Measurements from ENCODE around the gene PPP1R7.

Gene PPP1R7

GRCh38 chr2:241228081-241228859 is 78.0 kb downstream of the PPP1R7 start:
- Histone ChIP-seq H3K9ac (ENCODE audit: low read length) (no peak overlapping the region), H3K27me3 (ENCODE audit: control insufficient read depth, insufficient read depth, low read length) (no peaks in the 10 kb centered on the region), H3K4me3 (ENCODE audit: low read length) (no peak overlapping the region), H3K27ac (ENCODE audit: low read depth, low read length) (no peak overlapping the region), H3K36me3 (ENCODE audit: control insufficient read depth, insufficient read depth, low read length) (peaks cover 44% of the 10 kb centered on the region), H3K4me1 (ENCODE audit: control insufficient read depth, insufficient read depth, low read length) (no peaks in the 10 kb centered on the region)

DNA sequence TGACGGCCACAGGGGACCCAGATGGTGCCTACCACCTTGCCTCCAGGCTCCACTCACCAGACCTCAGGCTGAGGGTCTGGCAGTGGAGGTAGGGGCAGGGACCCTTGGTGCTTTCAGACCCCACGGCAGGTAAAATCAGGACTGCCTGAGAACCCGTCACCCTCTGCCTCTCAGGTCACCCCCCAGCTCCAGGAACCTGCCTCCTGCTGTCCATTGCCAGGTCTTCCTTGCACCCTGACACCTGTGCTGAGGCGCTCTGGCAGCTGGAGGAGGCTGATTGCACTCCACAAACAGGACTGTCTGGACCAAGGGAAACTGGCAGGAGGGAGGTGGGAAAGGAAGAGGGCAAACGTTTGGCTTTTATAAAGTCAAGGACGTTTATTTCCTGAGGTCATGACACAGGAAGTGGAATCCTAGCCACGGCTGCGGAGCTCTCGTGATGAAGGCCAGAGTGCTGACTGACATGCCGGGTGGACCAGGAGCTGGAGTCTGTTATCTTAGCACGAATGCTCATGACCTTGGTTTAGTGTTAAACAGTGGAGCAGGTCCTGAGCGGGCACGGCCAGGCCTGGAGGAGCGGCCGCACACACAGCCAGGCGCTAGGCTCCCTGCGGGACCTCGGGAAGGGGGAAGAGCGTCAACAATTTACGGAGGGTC is 78.7 kb downstream of the PPP1R7 start:
- Histone ChIP-seq H3K4me3 (ENCODE audit: low read length) (no peak overlapping the region), H3K27ac (ENCODE audit: low read depth, low read length) (no peak overlapping the region), H3K27me3 (ENCODE audit: control insufficient read depth, insufficient read depth, low read length) (no peaks in the 10 kb centered on the region), H3K4me1 (ENCODE audit: control insufficient read depth, insufficient read depth, low read length) (no peaks in the 10 kb centered on the region), H3K36me3 (ENCODE audit: control insufficient read depth, insufficient read depth, low read length) (peaks cover 51% of the 10 kb centered on the region), H3K9ac (ENCODE audit: low read length) (no peak overlapping the region)

- no peak overlapping the region for H3K4me3 ChIP-seq (ENCODE audit: low read length)
- H3K27ac ChIP-seq (ENCODE audit: low read depth, low read length) = no peak overlapping the region
- H3K27me3 ChIP-seq (ENCODE audit: control insufficient read depth, insufficient read depth, low read length) = no peaks in the 10 kb centered on the region
- H3K9ac ChIP-seq (ENCODE audit: low read length) = no peak overlapping the region
- H3K4me1 ChIP-seq (ENCODE audit: control insufficient read depth, insufficient read depth, low read length) = no peaks in the 10 kb centered on the region
- peaks cover 59% of the 10 kb centered on the region for H3K36me3 ChIP-seq (ENCODE audit: control insufficient read depth, insufficient read depth, low read length)
These were observed 79.5 kb downstream of the PPP1R7 start for GRCh38 chr2:241229563-241230401.

- Histone ChIP-seq H3K36me3 (ENCODE audit: control insufficient read depth, insufficient read depth, low read length) (peaks cover 65% of the 10 kb centered on the region), H3K27ac (ENCODE audit: low read depth, low read length) (no peak overlapping the region)
These were observed 80.2 kb downstream of the PPP1R7 start for GRCh38 chr2:241230435-241230834.

DNA sequence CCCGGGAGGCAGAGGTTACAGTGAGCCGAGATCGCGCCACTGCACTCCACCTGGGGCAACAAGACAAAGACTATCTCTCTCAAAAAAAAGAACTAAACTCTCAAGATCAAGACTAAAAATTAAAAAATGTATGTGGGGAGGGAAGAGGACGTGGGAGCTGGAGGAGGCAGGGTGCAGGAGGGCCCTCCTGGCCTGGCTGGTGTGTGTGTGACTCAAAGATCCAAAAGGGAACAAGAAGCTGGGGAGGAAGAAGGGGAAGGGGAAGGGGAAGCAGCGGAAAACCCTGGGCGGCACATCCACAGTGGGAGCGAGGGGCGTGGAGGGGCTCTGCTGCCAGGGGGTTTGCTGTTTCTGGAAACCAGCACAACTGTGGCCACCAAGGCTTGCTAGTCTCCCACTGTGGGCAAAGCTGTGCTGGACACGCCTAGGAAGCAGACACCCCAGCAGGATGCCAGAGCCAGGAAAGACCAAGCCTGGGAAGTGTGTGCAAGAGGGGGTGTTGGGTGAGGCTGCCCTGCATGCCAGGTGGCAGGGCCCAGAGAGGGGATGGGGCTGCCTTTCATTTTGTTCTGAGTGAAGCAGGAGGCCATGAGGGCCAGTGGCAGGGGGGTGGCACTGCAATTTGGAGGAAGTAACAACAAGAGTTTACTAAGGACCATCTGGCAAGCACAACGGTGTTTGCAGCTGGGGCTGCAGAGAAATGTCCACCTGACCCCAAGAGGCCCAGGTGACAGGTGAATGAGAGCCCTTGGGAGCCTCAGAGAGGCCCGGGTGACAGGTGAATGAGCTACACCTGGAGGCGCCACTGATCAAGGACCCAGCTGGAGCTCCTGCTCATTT is 82.7 kb downstream of the PPP1R7 start:
- Histone ChIP-seq H3K4me1 (ENCODE audit: control insufficient read depth, insufficient read depth, low read length) (no peaks in the 10 kb centered on the region), H3K36me3 (ENCODE audit: control insufficient read depth, insufficient read depth, low read length) (peaks cover 85% of the 10 kb centered on the region), H3K4me3 (ENCODE audit: low read length) (no peak overlapping the region), H3K27ac (ENCODE audit: low read depth, low read length) (no peak overlapping the region), H3K27me3 (ENCODE audit: control insufficient read depth, insufficient read depth, low read length) (no peaks in the 10 kb centered on the region), H3K9ac (ENCODE audit: low read length) (no peak overlapping the region)

More at GRCh38 chr2:241230435-241230834, 80.2 kb downstream of the PPP1R7 start:
- H3K4me3 ChIP-seq (ENCODE audit: low read length) = no peak overlapping the region
- no peak overlapping the region for H3K9ac ChIP-seq (ENCODE audit: low read length)
- no peaks in the 10 kb centered on the region for H3K27me3 ChIP-seq (ENCODE audit: control insufficient read depth, insufficient read depth, low read length)
- no peaks in the 10 kb centered on the region for H3K4me1 ChIP-seq (ENCODE audit: control insufficient read depth, insufficient read depth, low read length)

Measured in rectal smooth muscle tissue (tissue), 1 donor.